CD14-positive monocyte (primary cell): ENCODE measurements around the gene HYOU1. TPM values are rescaled to one million over a fixed set of nuclear protein-coding genes. Genes with fewer than 3 reads are reported as not detected.

ENCODE experiments used
- DNase-seq, 3 donors: peaks; one replicate each; pipeline ENCODE4 v3.0.0-alpha.2; 2011 to 2022
- H2AFZ ChIP-seq: 2 replicates; pipeline ENCODE4 v1.6.0; 2012; ENCODE audit warnings: mild to moderate bottlenecking, low read depth, low read length, inconsistent platforms; ENCODE audit not compliant: insufficient read depth, poor library complexity, severe bottlenecking
- H3K27ac ChIP-seq, 2 donors: 1 replicate in 1 of 2; 2 replicates in 1 of 2; pipeline ENCODE4 v1.5.1; 2012 to 2013; ENCODE audit warnings: low read length in 2 of 2, control low read depth in 1 of 2, inconsistent platforms in 1 of 2, low read depth in 1 of 2, mild to moderate bottlenecking in 1 of 2
- H3K27me3 ChIP-seq, 2 donors: one replicate each; pipeline versions ENCODE4 v1.6.0 to v1.6.1; 2011 to 2013; ENCODE audit warnings: low read length in 2 of 2; ENCODE audit not compliant: control insufficient read depth in 2 of 2, insufficient read depth in 2 of 2
- H3K36me3 ChIP-seq, 2 donors: replicated peaks in 1 of 2; 1 replicate in 1 of 2; 2 replicates in 1 of 2; pipeline versions ENCODE4 v1.5.1 to v1.6.1; 2012 to 2013; ENCODE audit warnings: low read length in 2 of 2, control low read depth in 1 of 2, inconsistent platforms in 1 of 2, mild to moderate bottlenecking in 1 of 2; ENCODE audit not compliant: insufficient read depth in 2 of 2, control insufficient read depth in 1 of 2
- H3K4me1 ChIP-seq, 2 donors: 1 replicate in 1 of 2; 2 replicates in 1 of 2; pipeline versions ENCODE4 v1.5.1 to v1.6.1; 2012 to 2013; ENCODE audit warnings: low read length in 2 of 2, control low read depth in 1 of 2, inconsistent platforms in 1 of 2, mild to moderate bottlenecking in 1 of 2, moderate library complexity in 1 of 2; ENCODE audit not compliant: insufficient read depth in 2 of 2, control insufficient read depth in 1 of 2
- H3K4me2 ChIP-seq: replicated peaks from 2 replicates; pipeline ENCODE3; 2012; ENCODE audit warnings: low read length, moderate library complexity, mild to moderate bottlenecking; ENCODE audit not compliant: poor library complexity, severe bottlenecking; ENCODE audit errors: extremely low read depth
- H3K4me3 ChIP-seq, 3 experiments: fragments of 200-600 bp in 1 of 3; sonication (generic) in 1 of 3; replicated peaks in 1 of 3; 1 replicate in 2 of 3; 2 replicates in 1 of 3; pipeline ENCODE4 v1.5.1; 2011 to 2013; ENCODE audit warnings: low read length in 3 of 3, mild to moderate bottlenecking in 3 of 3, control low read depth in 2 of 3, low read depth in 2 of 3, inconsistent platforms in 1 of 3, moderate library complexity in 1 of 3
- H3K79me2 ChIP-seq: 2 replicates; pipeline ENCODE4 v1.6.0; 2012; ENCODE audit warnings: mild to moderate bottlenecking, control low read depth, inconsistent platforms, low read length, moderate library complexity; ENCODE audit not compliant: insufficient read depth
- H3K9ac ChIP-seq: 2 replicates; pipeline ENCODE4 v1.6.0; 2017; ENCODE audit warnings: low read length, mild to moderate bottlenecking; ENCODE audit not compliant: insufficient read depth, poor library complexity, severe bottlenecking
- H3K9me3 ChIP-seq, 2 donors: replicated peaks in 1 of 2; 1 replicate in 1 of 2; 2 replicates in 1 of 2; pipeline versions ENCODE4 v1.5.1 to v1.6.1; 2012 to 2013; ENCODE audit warnings: low read length in 2 of 2, control low read depth in 1 of 2; ENCODE audit not compliant: control insufficient read depth in 1 of 2, insufficient read depth in 1 of 2
- H4K20me1 ChIP-seq: 2 replicates; pipeline ENCODE4 v1.6.0; 2012; ENCODE audit warnings: mild to moderate bottlenecking, low read length, control low read depth, moderate library complexity; ENCODE audit not compliant: insufficient read depth
- H3K27ac Mint-ChIP-seq, 7 donors: one replicate each; pipeline ENCODE4 v1.8.0; 2020; ENCODE audit warnings: mild to moderate bottlenecking in 7 of 7, mixed read lengths in 7 of 7, moderate library complexity in 6 of 7, inconsistent platforms in 2 of 7
- H3K27me3 Mint-ChIP-seq, 3 donors: one replicate each; pipeline ENCODE4 v1.8.0; 2021 to 2022; ENCODE audit warnings: low read depth in 3 of 3, mild to moderate bottlenecking in 3 of 3, mixed read lengths in 3 of 3, moderate library complexity in 3 of 3, inconsistent platforms in 1 of 3
- H3K36me3 Mint-ChIP-seq, 2 donors: one replicate each; pipeline ENCODE4 v1.8.0; 2020; ENCODE audit warnings: mixed read lengths in 2 of 2, inconsistent platforms in 1 of 2, mild to moderate bottlenecking in 1 of 2
- H3K4me1 Mint-ChIP-seq: one replicate; pipeline ENCODE4 v1.8.0; 2020; ENCODE audit warnings: mild to moderate bottlenecking, mixed read lengths
- H3K4me3 Mint-ChIP-seq, 2 donors: one replicate each; pipeline ENCODE4 v1.8.0; 2020; ENCODE audit warnings: mild to moderate bottlenecking in 2 of 2, mixed read lengths in 2 of 2, moderate library complexity in 1 of 2
- H3K9me3 Mint-ChIP-seq, 7 donors: one replicate each; pipeline ENCODE4 v1.8.0; 2020 to 2022; ENCODE audit warnings: mixed read lengths in 7 of 7, mild to moderate bottlenecking in 6 of 7, moderate library complexity in 6 of 7, inconsistent platforms in 2 of 7
- WGBS: methylation state at CpG from one replicate; pipeline ENCODE4 v1.1.5; 2013; ENCODE audit warnings: missing lambda C conversion rate; ENCODE audit not compliant: insufficient coverage; 5-methylcytosine and 5-hydroxymethylcytosine counted together
- intact Hi-C, 2 donors: fragments of 100-400 bp; cut with micrococcal nuclease; formaldehyde crosslinking; loops; one replicate each; pipeline versions ENCODE4 v1.15.0 to v1.15.1; 2023
- polyA plus RNA-seq, 3 donors: library from polyadenylated mRNA; depleted of rRNA in 1 of 3; unstranded in 2 of 3; stranded (reverse) in 1 of 3; fragments of 300-500 nt in 2 of 3; fragments of >200 nt in 1 of 3; fragmentation: Illumina TruSeq in 2 of 3; gene quantifications; 1 replicate in 2 of 3; 2 replicates in 1 of 3; pipeline ENCODE4 v1.2.3, GENCODE V29; 2012 to 2021
- TF ChIP-seq, protein P1 (sequence below): fragments of 200-600 bp; IDR thresholded peaks from one replicate; pipeline ENCODE4 v1.8.0; 2022; ENCODE audit warnings: antibody characterized with exemption, mild to moderate bottlenecking

The HYOU1 gene
- polyA plus RNA-seq, 3 donors: 8.4 to 34.9 (median 8.6) TPM

- 99% methylated on average over 9 of the region's 11 CpGs for WGBS
- no peaks in the 10 kb centered on the region for H3K9me3 ChIP-seq
- H3K27ac Mint-ChIP-seq: no peak overlapping the region
- H4K20me1 ChIP-seq: peaks cover 9% of the 10 kb centered on the region
- TF ChIP-seq, protein P1, sequence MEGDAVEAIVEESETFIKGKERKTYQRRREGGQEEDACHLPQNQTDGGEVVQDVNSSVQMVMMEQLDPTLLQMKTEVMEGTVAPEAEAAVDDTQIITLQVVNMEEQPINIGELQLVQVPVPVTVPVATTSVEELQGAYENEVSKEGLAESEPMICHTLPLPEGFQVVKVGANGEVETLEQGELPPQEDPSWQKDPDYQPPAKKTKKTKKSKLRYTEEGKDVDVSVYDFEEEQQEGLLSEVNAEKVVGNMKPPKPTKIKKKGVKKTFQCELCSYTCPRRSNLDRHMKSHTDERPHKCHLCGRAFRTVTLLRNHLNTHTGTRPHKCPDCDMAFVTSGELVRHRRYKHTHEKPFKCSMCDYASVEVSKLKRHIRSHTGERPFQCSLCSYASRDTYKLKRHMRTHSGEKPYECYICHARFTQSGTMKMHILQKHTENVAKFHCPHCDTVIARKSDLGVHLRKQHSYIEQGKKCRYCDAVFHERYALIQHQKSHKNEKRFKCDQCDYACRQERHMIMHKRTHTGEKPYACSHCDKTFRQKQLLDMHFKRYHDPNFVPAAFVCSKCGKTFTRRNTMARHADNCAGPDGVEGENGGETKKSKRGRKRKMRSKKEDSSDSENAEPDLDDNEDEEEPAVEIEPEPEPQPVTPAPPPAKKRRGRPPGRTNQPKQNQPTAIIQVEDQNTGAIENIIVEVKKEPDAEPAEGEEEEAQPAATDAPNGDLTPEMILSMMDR: no peak
- H3K27me3 Mint-ChIP-seq: no peaks in the 10 kb centered on the region
- no peaks in the 10 kb centered on the region for H3K9me3 Mint-ChIP-seq
- no peak overlapping the region for H3K4me3 Mint-ChIP-seq
- H3K27me3 ChIP-seq: no peaks in the 10 kb centered on the region
- no peak overlapping the region for H3K4me3 ChIP-seq
- no peak for DNase-seq
- H3K4me2 ChIP-seq: no peak overlapping the region
- H3K4me1 ChIP-seq: no peaks in the 10 kb centered on the region
- H3K27ac ChIP-seq: no peak overlapping the region
- H3K9ac ChIP-seq: no peak overlapping the region
- H2AFZ ChIP-seq: no peak overlapping the region
- H3K79me2 ChIP-seq: peaks cover 5% of the 10 kb centered on the region
- peaks cover 5% of the 10 kb centered on the region for H3K4me1 Mint-ChIP-seq
- peaks cover 86% of the 10 kb centered on the region in 2 donors for H3K36me3 ChIP-seq
- intact Hi-C loops: no loop called here
- H3K36me3 Mint-ChIP-seq: peaks cover 79 to 96% of the 10 kb centered on the region in 2 donors
Measured at GRCh38 chr11:119077839-119078238, 20.8 kb upstream of the HYOU1 start.

GRCh38 chr11:119067371-119068222, 10.6 kb upstream of the HYOU1 start, which contains the start of gene VPS11:
VPS11 (plus strand) TSS chr11:119067818; CDS start chr11:119067824, 6 bp downstream.
- peaks cover 82% of the 10 kb centered on the region for H3K79me2 ChIP-seq
- peaks cover 7% of the 10 kb centered on the region for H4K20me1 ChIP-seq

More at GRCh38 chr11:119067371-119068222, 10.6 kb upstream of the HYOU1 start, which contains the start of gene VPS11:
- Histone ChIP-seq H3K36me3 (peaks cover 23 to 33% of the 10 kb centered on the region in 2 donors), H3K4me3 (peak within 1 kb of the TSS; percentile 77 to 93 (median 89)), H3K4me2 (peak within 1 kb of the TSS; percentile 87), H3K27ac (peak within 1 kb of the TSS; percentile 91 to 96), H3K27me3 (no peaks in the 10 kb centered on the region), H3K9me3 (no peaks in the 10 kb centered on the region), H3K9ac (peak within 1 kb of the TSS; percentile 92), H2AFZ (peak within 1 kb of the TSS; percentile 97), H3K4me1 (peaks cover 29 to 37% of the 10 kb centered on the region in 2 donors)
- Mint-ChIP-seq H3K36me3 (peaks cover 39% of the 10 kb centered on the region in 2 donors), H3K9me3 (peaks cover 0 to 3% (median 0%) of the 10 kb centered on the region in 7 donors), H3K27me3 (peaks cover 0 to 3% (median 0%) of the 10 kb centered on the region in 3 donors), H3K4me3 (peak within 1 kb of the TSS; percentile 94 to 97), H3K27ac (peak within 1 kb of the TSS; percentile 97 to 99 (median 98)), H3K4me1 (peaks cover 33% of the 10 kb centered on the region)
- under 1% methylated on average over 38 of the region's 49 CpGs for WGBS
- peak; percentile 95 to 97 (median 96) for DNase-seq
- intact Hi-C loops: loop anchor here (2.0 to 5.0 kb wide), 3 partner anchors 17 to 50 kb away; partner anchors contain the start of genes DPAGT1 (in 2 of the 2), HMBS (in 1 of the 2), RPS25 (in 1 of the 2) and TRAPPC4 (in 1 of the 2)
- TF ChIP-seq, protein P1: no peak
